GM12872 (cell line): ENCODE data around the gene GANC.

Experiments
- TF ChIP-seq, protein P1 (sequence below): IDR thresholded peaks from 3 replicates; pipeline ENCODE4 v1.5.1; 2011; ENCODE audit warnings: low read depth, mild to moderate bottlenecking, low read length, moderate library complexity; ENCODE audit not compliant: insufficient read depth

Gene GANC

DNA sequence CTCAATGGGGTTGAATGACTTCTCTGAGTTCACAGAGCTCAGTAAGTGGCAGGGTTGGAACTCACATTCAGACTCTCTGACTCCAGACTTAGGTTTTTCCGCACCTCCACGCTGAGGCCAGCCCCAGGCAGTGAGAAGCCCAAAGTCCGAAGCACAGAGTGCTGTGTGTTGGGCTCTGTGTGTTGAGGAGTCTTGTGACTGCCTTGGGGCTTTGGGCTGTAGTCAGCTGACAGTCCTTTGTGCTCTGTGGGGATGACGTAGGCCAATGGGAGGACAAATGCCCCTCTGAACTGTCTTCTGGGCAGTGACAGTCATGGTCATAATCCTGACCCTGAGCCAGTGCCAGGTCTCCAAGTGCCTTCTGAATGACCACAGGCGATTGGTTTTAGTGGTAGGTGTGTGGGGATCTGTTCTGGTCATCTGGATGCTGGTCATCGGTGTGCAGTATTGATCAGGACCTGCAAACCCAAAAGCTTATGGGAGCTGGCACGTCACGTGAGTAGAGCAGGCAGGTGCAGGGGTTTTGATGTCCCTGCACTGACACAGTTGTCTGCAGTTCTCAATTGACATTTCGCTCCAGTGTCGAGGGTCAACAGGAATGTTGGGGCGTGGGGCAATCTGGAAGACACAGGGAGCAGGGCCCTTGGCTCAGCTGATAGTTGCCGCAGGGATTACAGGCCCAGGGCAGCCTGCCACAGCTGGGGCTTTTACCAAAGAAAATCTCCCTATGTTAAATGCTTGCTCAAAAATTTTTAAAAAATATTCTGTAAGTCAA lies 131.6 kb downstream of the GANC start:
- TF ChIP-seq, protein P1, sequence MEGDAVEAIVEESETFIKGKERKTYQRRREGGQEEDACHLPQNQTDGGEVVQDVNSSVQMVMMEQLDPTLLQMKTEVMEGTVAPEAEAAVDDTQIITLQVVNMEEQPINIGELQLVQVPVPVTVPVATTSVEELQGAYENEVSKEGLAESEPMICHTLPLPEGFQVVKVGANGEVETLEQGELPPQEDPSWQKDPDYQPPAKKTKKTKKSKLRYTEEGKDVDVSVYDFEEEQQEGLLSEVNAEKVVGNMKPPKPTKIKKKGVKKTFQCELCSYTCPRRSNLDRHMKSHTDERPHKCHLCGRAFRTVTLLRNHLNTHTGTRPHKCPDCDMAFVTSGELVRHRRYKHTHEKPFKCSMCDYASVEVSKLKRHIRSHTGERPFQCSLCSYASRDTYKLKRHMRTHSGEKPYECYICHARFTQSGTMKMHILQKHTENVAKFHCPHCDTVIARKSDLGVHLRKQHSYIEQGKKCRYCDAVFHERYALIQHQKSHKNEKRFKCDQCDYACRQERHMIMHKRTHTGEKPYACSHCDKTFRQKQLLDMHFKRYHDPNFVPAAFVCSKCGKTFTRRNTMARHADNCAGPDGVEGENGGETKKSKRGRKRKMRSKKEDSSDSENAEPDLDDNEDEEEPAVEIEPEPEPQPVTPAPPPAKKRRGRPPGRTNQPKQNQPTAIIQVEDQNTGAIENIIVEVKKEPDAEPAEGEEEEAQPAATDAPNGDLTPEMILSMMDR: no peak

DNA sequence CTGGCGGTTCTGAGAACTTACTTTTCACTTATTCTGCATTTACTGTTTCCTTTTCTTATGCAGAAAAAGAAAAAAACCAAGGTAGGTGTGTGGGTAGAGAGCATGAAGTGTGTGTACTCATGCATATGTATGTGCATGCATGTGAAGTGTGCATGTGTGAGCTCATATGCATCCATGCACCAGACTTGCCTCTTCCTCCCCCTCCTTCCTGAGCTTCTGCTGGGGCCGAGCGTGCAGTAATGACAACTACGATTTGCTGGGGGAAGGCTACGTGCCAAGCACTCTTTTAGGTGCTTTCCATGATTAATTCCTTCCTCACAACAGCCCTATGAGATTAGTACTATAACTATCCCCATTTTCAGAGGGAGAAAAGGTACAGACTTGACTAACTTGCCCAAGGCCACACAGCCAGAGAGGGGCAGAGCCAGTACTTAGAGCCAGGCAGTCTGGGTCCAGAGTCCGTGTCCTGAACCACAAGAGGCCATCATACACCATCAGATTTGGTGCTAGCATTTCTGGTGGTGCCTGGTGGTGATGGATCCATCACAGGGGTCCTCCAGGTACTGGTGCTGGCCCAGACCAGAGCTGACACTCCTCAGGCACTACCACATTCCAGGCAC lies 133.0 kb downstream of the GANC start:
- TF ChIP-seq, protein P1: no peak
